ENCODE data around the gene DNLZ. TPM values are rescaled to one million over a fixed set of nuclear protein-coding genes. Genes with fewer than 3 reads are reported as not detected.

DNLZ gene
- total RNA-seq, 4 donors from 2014 or later: 6.8 to 29.4 (median 27.3) TPM

DNA sequence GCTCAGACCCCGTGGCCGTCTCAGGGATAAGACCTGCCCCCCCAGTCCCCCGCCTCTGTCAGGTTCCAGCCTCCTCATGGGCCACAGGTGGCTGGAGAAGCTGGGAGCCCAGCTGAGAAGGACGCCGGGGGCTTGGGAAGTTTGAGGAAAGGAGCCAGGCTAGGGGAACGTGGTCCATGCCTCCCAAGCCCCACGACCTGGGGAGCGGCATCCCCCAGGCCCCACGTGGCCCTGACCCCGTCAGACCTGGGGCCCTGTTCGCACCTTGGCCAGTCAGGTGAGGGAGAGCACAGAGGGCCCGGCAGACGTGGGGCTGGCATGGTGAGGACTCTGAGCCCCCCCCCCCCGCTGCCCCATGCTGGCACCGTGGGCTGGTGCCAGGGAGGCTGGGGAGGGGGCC, 32.5 kb downstream of the DNLZ start:
- no peak overlapping the region for H3K4me3 ChIP-seq
- H3K4me1 ChIP-seq: peaks cover 0 to 26% of the 10 kb centered on the region in 2 donors
- DNase-seq: no peak
- H3K9me3 ChIP-seq: no peaks in the 10 kb centered on the region
- intact Hi-C loops (cut with DNase I; ENCODE audit: low total_unique reads): no loop called here
- no peaks in the 10 kb centered on the region for H3K36me3 ChIP-seq
- TF ChIP-seq POLR2A (IDR thresholded peaks at IDR 0.05): no peak
- TF ChIP-seq, protein P1, sequence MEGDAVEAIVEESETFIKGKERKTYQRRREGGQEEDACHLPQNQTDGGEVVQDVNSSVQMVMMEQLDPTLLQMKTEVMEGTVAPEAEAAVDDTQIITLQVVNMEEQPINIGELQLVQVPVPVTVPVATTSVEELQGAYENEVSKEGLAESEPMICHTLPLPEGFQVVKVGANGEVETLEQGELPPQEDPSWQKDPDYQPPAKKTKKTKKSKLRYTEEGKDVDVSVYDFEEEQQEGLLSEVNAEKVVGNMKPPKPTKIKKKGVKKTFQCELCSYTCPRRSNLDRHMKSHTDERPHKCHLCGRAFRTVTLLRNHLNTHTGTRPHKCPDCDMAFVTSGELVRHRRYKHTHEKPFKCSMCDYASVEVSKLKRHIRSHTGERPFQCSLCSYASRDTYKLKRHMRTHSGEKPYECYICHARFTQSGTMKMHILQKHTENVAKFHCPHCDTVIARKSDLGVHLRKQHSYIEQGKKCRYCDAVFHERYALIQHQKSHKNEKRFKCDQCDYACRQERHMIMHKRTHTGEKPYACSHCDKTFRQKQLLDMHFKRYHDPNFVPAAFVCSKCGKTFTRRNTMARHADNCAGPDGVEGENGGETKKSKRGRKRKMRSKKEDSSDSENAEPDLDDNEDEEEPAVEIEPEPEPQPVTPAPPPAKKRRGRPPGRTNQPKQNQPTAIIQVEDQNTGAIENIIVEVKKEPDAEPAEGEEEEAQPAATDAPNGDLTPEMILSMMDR (IDR thresholded peaks at IDR 0.05): no peak
- no peaks in the 10 kb centered on the region for H3K27me3 ChIP-seq
- H3K27ac ChIP-seq: no peak overlapping the region

DNA sequence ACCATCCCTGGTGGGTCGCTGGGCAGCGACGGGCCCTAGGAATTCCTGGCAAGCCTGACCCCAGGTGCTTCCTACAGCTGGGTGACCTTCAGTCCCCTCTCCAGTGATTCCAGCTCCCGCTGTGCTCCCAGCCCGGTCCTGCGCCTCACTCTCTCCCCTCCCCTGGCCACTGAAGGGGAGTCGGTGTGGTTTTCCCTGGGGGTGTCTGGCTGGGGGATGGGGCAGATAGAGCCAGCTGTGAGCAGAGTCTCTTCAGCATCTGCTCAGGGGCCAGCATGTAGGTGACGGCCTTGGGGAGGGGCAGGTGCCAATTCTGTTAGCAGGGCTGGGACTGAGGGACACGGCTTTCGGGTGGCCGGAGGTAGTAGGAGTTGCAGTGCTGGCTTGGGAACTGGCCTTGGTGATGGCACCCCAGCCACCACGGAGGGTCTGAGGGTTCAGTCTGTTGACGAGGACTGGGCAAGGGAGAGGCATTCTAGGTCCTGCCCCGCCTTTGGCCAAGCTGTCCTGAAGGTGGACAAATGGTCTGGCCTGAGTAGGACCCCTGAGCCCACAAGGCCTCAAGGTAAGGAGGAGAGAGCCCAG, 33.0 kb downstream of the DNLZ start:
- H3K9me3 ChIP-seq: no peaks in the 10 kb centered on the region
- no peaks in the 10 kb centered on the region for H3K27me3 ChIP-seq
- H3K27ac ChIP-seq: no peak overlapping the region
- DNase-seq: no peak
- no peaks in the 10 kb centered on the region for H3K36me3 ChIP-seq
- no peak overlapping the region for H3K4me3 ChIP-seq
- intact Hi-C loops (cut with DNase I; ENCODE audit: low total_unique reads): no loop called here
- peaks cover 0 to 30% of the 10 kb centered on the region in 2 donors for H3K4me1 ChIP-seq
- no peak for TF ChIP-seq POLR2A (IDR thresholded peaks at IDR 0.05)
- TF ChIP-seq, protein P1 (IDR thresholded peaks at IDR 0.05): no peak

DNA sequence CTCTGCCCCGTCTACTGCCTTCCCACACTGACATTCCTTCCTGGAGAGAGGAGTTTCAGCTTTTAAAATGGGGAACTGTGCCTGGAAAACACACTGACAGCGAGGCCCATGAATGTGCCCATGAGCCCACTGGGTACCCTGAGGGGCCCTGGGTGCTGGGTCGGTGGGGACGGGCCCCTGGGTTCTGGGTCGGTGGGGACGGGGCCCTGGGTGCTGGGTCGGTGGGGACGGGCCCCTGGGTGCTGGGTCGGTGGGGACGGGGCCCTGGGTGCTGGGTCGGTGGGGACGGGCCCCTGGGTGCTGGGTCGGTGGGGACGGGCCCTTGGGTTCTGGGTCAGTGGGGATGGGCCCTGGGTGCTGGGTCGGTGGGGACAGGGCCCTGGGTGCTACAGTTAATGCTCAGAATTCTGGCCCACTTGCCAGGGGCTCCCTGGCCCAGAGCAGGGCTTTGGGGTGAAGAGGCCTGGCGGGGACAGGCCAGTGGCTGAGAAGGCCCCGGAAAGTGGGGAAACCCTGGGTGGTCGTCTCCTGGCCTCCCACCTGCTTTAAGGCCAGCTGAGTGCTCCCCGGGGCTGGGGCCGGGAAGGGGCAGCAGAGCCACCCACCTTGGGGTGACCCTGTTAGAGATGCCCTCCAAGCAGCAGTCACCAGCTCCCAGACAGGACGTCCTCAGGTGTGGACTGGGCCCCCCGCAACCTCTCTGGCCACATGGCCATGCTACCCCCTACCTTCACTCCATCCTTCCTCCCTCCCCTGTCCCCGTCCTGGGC, 33.7 kb downstream of the DNLZ start:
- Histone ChIP-seq H3K4me3 (no peak overlapping the region), H3K27ac (no peak overlapping the region)
- TF ChIP-seq POLR2A (IDR thresholded peaks at IDR 0.05): no peak
- TF ChIP-seq, protein P1 (IDR thresholded peaks at IDR 0.05): no peak

DNA sequence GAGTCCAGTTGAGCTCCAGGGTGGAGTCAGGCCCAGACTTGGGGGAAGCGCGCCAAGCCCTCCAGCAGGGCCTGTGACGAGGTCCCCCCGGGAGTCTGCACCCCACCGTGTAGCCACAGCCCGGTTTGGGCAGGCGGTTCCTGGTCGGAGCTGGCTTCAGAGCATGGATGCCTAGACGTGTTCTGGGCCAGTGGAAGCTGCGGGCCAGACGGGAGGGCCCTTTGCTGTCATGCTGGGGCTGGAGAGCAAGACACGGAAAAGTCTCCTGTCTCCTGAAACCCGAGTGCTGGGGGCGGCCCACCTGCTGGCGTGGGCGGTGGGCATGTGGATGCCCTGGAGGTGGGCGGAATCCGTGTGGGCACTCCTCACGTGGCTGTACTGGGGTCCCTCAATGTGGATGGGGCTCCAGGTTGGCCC, 34.3 kb downstream of the DNLZ start:
- DNase-seq: no peak
- Histone ChIP-seq H3K9me3 (no peaks in the 10 kb centered on the region), H3K27ac (peak overlapping the region; percentile 56 to 86), H3K4me1 (peaks cover 0 to 30% of the 10 kb centered on the region in 2 donors), H3K4me3 (peak overlapping the region; percentile 57 to 88), H3K36me3 (no peaks in the 10 kb centered on the region), H3K27me3 (no peaks in the 10 kb centered on the region)
- intact Hi-C loops (cut with DNase I; ENCODE audit: low total_unique reads): no loop called here
- TF ChIP-seq POLR2A (IDR thresholded peaks at IDR 0.05): no peak
- TF ChIP-seq, protein P1 (IDR thresholded peaks at IDR 0.05): no peak

More for the DNA sequence above, 33.7 kb downstream of the DNLZ start:
- Histone ChIP-seq H3K9me3 (no peaks in the 10 kb centered on the region), H3K27me3 (no peaks in the 10 kb centered on the region), H3K36me3 (no peaks in the 10 kb centered on the region), H3K4me1 (peaks cover 0 to 30% of the 10 kb centered on the region in 2 donors)
- intact Hi-C loops (cut with DNase I; ENCODE audit: low total_unique reads): no loop called here
- DNase-seq: no peak

DNA sequence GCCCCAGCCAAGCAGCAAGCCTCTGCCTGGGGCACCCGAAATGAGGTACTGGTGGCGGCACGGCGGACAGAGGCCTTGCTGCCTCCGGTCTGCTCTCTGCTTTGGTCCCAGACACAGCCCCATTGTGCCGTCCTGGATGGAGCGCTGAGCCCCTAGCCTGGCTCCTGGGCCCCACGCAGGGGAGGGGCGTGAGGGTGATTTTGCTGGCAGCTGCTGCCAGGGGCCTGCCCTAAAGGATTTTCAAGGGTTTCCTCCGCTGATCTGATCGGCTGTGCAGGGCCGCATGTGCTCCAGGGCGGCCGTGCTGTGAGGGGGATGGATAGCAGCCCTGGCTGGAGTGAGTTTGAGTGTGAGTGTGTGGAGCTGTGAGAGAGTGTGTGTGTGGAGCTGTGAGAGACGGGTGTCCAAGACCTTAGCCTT, 34.9 kb downstream of the DNLZ start:
- H3K9me3 ChIP-seq: no peaks in the 10 kb centered on the region
- no peaks in the 10 kb centered on the region for H3K27me3 ChIP-seq
- H3K27ac ChIP-seq: peak overlapping the region; percentile 56 to 86
- H3K36me3 ChIP-seq: no peaks in the 10 kb centered on the region
- DNase-seq: peak in 1 of 2 donors; percentile 61
- intact Hi-C loops (cut with DNase I; ENCODE audit: low total_unique reads): no loop called here
- TF ChIP-seq, protein P1 (IDR thresholded peaks at IDR 0.05): no peak
- no peak for TF ChIP-seq POLR2A (IDR thresholded peaks at IDR 0.05)
- peaks cover 0 to 30% of the 10 kb centered on the region in 2 donors for H3K4me1 ChIP-seq
- peak overlapping the region; percentile 57 to 88 for H3K4me3 ChIP-seq
